Epithelial cell of esophagus (primary cell): ENCODE results near the gene HIVEP1.

Experiments
- DNase-seq: peaks from one replicate; pipeline ENCODE4 v3.0.0; 2010; ENCODE audit warnings: low read depth
- H3K4me3 ChIP-seq: 2 replicates; pipeline ENCODE4 v1.5.1; 2011; ENCODE audit warnings: mild to moderate bottlenecking, low read length, control low read depth
- CTCF ChIP-seq: IDR thresholded peaks from 2 replicates; pipeline ENCODE4 v1.5.1; 2011; ENCODE audit warnings: low read depth, mild to moderate bottlenecking, low read length, control low read depth, inconsistent platforms; ENCODE audit not compliant: insufficient read depth; ENCODE audit errors: missing control alignments

The HIVEP1 gene

DNA sequence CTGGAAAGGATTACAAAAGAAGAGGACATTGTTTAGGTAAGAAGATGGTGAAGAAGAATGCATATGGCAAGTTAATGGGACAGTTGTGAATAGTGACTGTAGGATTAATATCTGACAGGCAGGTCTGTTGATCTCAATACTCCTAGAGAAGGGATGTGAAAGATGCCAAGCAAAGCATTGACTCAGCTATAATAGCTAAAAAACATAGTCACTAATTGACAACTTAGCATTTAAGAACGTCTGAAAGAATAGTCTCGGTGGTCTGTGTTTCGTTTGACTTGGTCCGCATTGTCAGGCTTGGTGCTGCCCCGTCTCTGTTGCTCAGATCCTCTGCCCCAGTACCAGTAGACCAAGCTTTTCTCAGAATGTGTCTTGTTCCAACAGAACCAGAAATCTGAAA is 65.9 kb downstream of the HIVEP1 start:
- TF ChIP-seq CTCF = no peak
- H3K4me3 ChIP-seq = no peak overlapping the region
- no peak for DNase-seq

DNA sequence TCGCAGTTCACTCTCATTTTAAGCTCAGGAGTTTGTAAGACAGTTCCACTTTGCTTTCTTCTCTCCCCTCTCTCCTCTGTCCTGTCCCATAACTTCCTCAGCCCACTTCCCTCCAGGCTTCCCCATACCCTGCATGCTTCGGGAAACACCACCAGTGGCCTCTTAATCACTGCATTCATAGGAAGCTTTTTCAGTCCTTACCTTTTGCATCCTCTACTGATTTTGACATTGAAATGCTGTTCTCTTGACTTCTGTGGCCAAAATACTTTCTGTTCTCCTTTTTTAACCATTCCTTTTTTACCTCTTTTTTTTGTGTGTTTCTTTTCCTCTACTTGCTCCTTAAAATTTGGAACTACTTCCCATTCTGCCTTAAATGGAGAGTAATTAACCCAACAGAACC is 69.7 kb downstream of the HIVEP1 start:
- DNase-seq = no peak
- TF ChIP-seq CTCF = no peak
- no peak overlapping the region for H3K4me3 ChIP-seq

DNA sequence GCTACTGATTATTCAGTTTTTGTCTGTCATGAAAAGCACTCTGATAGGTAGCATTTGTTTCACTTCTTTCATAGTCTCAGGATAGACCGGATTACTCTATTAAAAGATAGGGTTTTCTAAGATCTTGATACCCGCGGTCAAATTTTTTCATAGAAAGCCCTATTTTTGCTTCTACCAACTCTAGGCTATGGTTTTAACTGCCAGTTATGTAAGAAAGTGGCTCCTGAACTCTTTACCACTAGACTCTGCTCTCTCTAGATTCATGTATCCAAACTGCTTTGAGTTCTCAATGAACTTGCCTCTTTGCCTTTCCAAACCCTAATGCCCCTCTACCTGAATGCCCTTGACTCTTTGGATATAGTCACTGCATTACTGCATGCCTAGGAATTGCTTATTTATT is 70.3 kb downstream of the HIVEP1 start:
- H3K4me3 ChIP-seq = no peak overlapping the region
- TF ChIP-seq CTCF = no peak
- no peak for DNase-seq

GRCh38 chr6:12083302-12083701 is 71.2 kb downstream of the HIVEP1 start:
- DNase-seq = no peak
- H3K4me3 ChIP-seq = no peak overlapping the region
- no peak for TF ChIP-seq CTCF

DNA sequence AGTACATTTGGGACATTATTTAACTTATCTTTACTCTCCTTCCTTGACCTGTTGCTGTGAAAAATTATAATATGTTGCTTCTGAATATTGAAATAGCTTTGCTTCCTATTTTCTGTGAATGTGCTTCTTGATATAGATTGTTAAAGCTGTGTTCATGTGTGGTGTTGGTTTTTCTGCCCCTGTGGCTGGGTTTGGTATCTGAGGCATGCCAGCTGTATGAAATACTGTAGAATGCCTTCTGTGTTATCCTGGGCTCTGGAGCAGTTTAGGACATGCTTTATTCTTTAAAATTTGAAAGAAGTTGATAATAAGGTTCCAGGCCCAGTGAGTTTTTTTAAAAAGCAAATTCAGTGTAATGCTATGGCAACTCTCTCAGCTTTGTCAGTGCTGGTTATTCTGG is 71.7 kb downstream of the HIVEP1 start:
- no peak for DNase-seq
- H3K4me3 ChIP-seq = no peak overlapping the region
- no peak for TF ChIP-seq CTCF

DNA sequence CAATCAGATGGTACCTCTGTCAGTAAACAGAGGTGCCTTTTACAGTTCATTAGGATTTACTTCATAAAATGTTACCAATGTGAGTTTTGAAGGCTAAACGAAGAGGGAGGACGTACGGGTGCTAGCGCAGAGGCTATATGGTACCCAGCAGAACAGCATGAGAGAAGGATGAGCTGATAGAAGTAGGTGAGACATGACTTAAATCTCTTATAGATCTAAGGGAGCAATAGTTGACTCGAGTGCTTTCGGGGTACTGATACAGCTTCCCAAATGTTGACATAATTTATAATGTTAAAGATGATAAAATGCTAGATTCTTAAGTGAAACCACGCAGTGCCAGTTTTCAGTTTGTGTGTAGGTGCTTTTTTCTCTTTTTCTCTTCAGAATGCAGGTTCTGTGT is 72.6 kb downstream of the HIVEP1 start:
- no peak overlapping the region for H3K4me3 ChIP-seq
- no peak for DNase-seq
- TF ChIP-seq CTCF = no peak

DNA sequence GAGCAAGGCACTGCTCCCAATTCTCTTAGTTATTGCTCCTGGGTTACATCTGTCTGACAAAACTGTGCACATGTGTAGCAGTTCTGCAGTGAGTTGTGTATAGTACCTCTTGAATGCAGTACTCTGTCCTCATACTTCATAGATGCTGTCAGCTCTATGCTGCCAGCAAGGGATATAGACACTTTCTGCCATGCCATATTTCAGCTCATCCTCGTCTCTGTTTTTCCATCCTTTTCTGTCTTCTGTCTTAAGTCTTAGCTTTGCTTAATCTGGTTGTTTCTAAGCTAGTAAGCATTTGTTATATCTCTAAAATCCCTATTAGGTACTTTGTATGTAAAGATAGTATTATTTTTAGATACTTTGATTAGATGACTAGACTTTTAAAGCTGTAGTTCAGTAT is 76.4 kb downstream of the HIVEP1 start:
- no peak for DNase-seq
- no peak overlapping the region for H3K4me3 ChIP-seq
- TF ChIP-seq CTCF = no peak
